Prostate gland (tissue), 2 donors: ENCODE results near the gene IFRD1. TPM values are rescaled to one million over a fixed set of nuclear protein-coding genes. Genes with fewer than 3 reads are reported as not detected.

Experiments used
- DNase-seq: peaks from one replicate; pipeline ENCODE4 v3.0.0-alpha.2; 2019; ENCODE audit warnings: low spot score
- H3K27ac ChIP-seq, 2 donors: fragments of 200-600 bp; sonication (generic); 2 replicates each; pipeline ENCODE4 v1.5.1; 2017 to 2019
- H3K27me3 ChIP-seq: fragments of 200-600 bp; sonication (generic); replicated peaks from 2 replicates; pipeline ENCODE4 v1.5.1; 2019; ENCODE audit not compliant: insufficient read depth
- H3K36me3 ChIP-seq, 2 donors: fragments of 200-600 bp; sonication (generic); 1 replicate in 1 of 2; 2 replicates in 1 of 2; pipeline versions ENCODE4 v1.5.1 to v1.8.1; 2017 to 2019
- H3K4me1 ChIP-seq: fragments of 200-600 bp; sonication (generic); replicated peaks from 2 replicates; pipeline ENCODE4 v1.5.1; 2019
- H3K4me3 ChIP-seq, 2 donors: fragments of 200-600 bp; sonication (generic); 2 replicates each; pipeline ENCODE4 v1.5.1; 2017 to 2019
- H3K9me3 ChIP-seq: fragments of 200-600 bp; sonication (generic); 2 replicates; pipeline ENCODE4 v1.5.1; 2017
- CTCF ChIP-seq, 4 experiments: fragments of 200-600 bp in 2 of 4; fragments of 450-650 bp in 2 of 4; sonication (generic) in 2 of 4; IDR thresholded peaks; 1 replicate in 3 of 4; 2 replicates in 1 of 4; pipeline ENCODE4 v1.5.1; 2016 to 2019; ENCODE audit warnings: antibody characterized with exemption in 4 of 4, mild to moderate bottlenecking in 2 of 4, moderate library complexity in 2 of 4
- POLR2A ChIP-seq: fragments of 450-650 bp; IDR thresholded peaks from one replicate; pipeline ENCODE4 v1.6.1; 2016; ENCODE audit warnings: antibody characterized with exemption, mild to moderate bottlenecking
- POLR2AphosphoS5 ChIP-seq: sonication (generic); formaldehyde crosslinking; IDR thresholded peaks from one replicate; pipeline ENCODE4 v1.6.1; 2017; ENCODE audit warnings: antibody characterized with exemption
- WGBS: methylation state at CpG from one replicate; pipeline ENCODE4 v1.1.5; 2018; 5-methylcytosine and 5-hydroxymethylcytosine counted together
- intact Hi-C: fragments of 100-400 bp; cut with DNase I; formaldehyde crosslinking; loops from one replicate; pipeline ENCODE4 v1.14.2; 2022
- total RNA-seq, 2 donors: library from RNA; depleted of rRNA; stranded (reverse); fragments of >200 nt; gene quantifications; one replicate each; pipeline ENCODE4 v1.1.0, GENCODE V29; 2016

The IFRD1 gene
- total RNA-seq, 2 donors from 2014 or later: 57.5 to 58.5 TPM

- no peaks in the 10 kb centered on the region for H3K27me3 ChIP-seq
- H3K36me3 ChIP-seq: no peaks in the 10 kb centered on the region
- H3K4me1 ChIP-seq: no peaks in the 10 kb centered on the region
- WGBS: 91% methylated on average over 5 of the region's 5 CpGs
- H3K27ac ChIP-seq: no peak overlapping the region
- H3K4me3 ChIP-seq: no peak overlapping the region
- DNase-seq: no peak
- TF ChIP-seq POLR2A (no peak), POLR2AphosphoS5 (no peak), CTCF (IDR thresholded peaks at IDR 0.05) (no peak)
- H3K9me3 ChIP-seq: no peaks in the 10 kb centered on the region
- intact Hi-C loops: no loop called here
Observed at GRCh38 chr7:112504093-112504695, 53.9 kb downstream of the IFRD1 start.

- Histone ChIP-seq H3K4me3 (no peak overlapping the region), H3K9me3 (no peaks in the 10 kb centered on the region), H3K27me3 (no peaks in the 10 kb centered on the region), H3K27ac (no peak overlapping the region), H3K4me1 (no peaks in the 10 kb centered on the region), H3K36me3 (no peaks in the 10 kb centered on the region)
- intact Hi-C loops: no loop called here
- TF ChIP-seq CTCF (IDR thresholded peaks at IDR 0.05) (no peak), POLR2A (no peak), POLR2AphosphoS5 (no peak)
- WGBS: 40% methylated on average over 2 of the region's 2 CpGs
- DNase-seq: no peak
Observed at GRCh38 chr7:112505495-112505894, 55.2 kb downstream of the IFRD1 start.

GRCh38 chr7:112508404-112508803 is 58.1 kb downstream of the IFRD1 start:
- TF ChIP-seq POLR2AphosphoS5 (no peak), CTCF (IDR thresholded peaks at IDR 0.05) (no peak), POLR2A (no peak)
- Histone ChIP-seq H3K27me3 (no peaks in the 10 kb centered on the region), H3K9me3 (no peaks in the 10 kb centered on the region), H3K4me1 (no peaks in the 10 kb centered on the region), H3K36me3 (no peaks in the 10 kb centered on the region), H3K27ac (no peak overlapping the region), H3K4me3 (no peak overlapping the region)
- DNase-seq: no peak
- intact Hi-C loops: no loop called here
- WGBS: 96% methylated on average over 1 of the region's 1 CpG

GRCh38 chr7:112509402-112509801 is 59.1 kb downstream of the IFRD1 start:
- 82% methylated on average over 5 of the region's 5 CpGs for WGBS
- no peaks in the 10 kb centered on the region for H3K4me1 ChIP-seq

More at GRCh38 chr7:112509402-112509801, 59.1 kb downstream of the IFRD1 start:
- no peaks in the 10 kb centered on the region for H3K36me3 ChIP-seq
- no peak overlapping the region for H3K4me3 ChIP-seq
- DNase-seq: no peak
- H3K27ac ChIP-seq: no peak overlapping the region
- no peaks in the 10 kb centered on the region for H3K27me3 ChIP-seq
- no peak for TF ChIP-seq POLR2AphosphoS5
- no peak for TF ChIP-seq CTCF (IDR thresholded peaks at IDR 0.05)
- TF ChIP-seq POLR2A: no peak
- intact Hi-C loops: no loop called here
- H3K9me3 ChIP-seq: no peaks in the 10 kb centered on the region
